Effector memory CD4-positive, alpha-beta T cell (primary cell): ENCODE results near the gene GVQW3.

Experiments
- DNase-seq, 3 donors: peaks; one replicate each; pipeline ENCODE4 v3.0.0-alpha.2; 2020
- H3K27ac ChIP-seq: 2 replicates; pipeline ENCODE4 v1.7.0; 2013; ENCODE audit warnings: mild to moderate bottlenecking, low read length, moderate library complexity; ENCODE audit not compliant: insufficient read depth, poor library complexity, severe bottlenecking
- H3K27me3 ChIP-seq: replicated peaks from 2 replicates; pipeline ENCODE4 v1.7.0; 2013; ENCODE audit warnings: mild to moderate bottlenecking, low read length; ENCODE audit not compliant: insufficient read depth, control insufficient read depth, poor library complexity, severe bottlenecking
- H3K36me3 ChIP-seq: 2 replicates; pipeline ENCODE4 v1.7.0; 2013; ENCODE audit warnings: mild to moderate bottlenecking, low read length, moderate library complexity; ENCODE audit not compliant: control insufficient read depth, insufficient read depth
- H3K4me1 ChIP-seq: 2 replicates; pipeline ENCODE4 v1.7.0; 2013; ENCODE audit warnings: low read length, mild to moderate bottlenecking; ENCODE audit not compliant: control insufficient read depth, insufficient read depth, poor library complexity, severe bottlenecking
- H3K4me3 ChIP-seq: 2 replicates; pipeline ENCODE4 v1.7.0; 2013; ENCODE audit warnings: low read length, low read depth, mild to moderate bottlenecking; ENCODE audit not compliant: insufficient read depth, poor library complexity, severe bottlenecking
- H3K9me3 ChIP-seq: 2 replicates; pipeline ENCODE4 v1.7.0; 2013; ENCODE audit warnings: mild to moderate bottlenecking, low read length, moderate library complexity; ENCODE audit not compliant: control insufficient read depth

The GVQW3 gene

GRCh38 chr11:76361374-76361773 lies 19.7 kb upstream of the GVQW3 start:
- peaks cover 18% of the 10 kb centered on the region for H3K36me3 ChIP-seq
- DNase-seq, result no peak
- H3K4me1 ChIP-seq, result no peaks in the 10 kb centered on the region
- H3K9me3 ChIP-seq, result no peaks in the 10 kb centered on the region
- H3K27me3 ChIP-seq, result no peaks in the 10 kb centered on the region
- no peak overlapping the region for H3K27ac ChIP-seq
- H3K4me3 ChIP-seq, result no peak overlapping the region

- no peak overlapping the region for H3K4me3 ChIP-seq
- no peak overlapping the region for H3K27ac ChIP-seq
- no peaks in the 10 kb centered on the region for H3K4me1 ChIP-seq
- H3K27me3 ChIP-seq, result no peaks in the 10 kb centered on the region
- H3K36me3 ChIP-seq, result peaks cover 18% of the 10 kb centered on the region
- DNase-seq, result no peak
- no peaks in the 10 kb centered on the region for H3K9me3 ChIP-seq
Measured at GRCh38 chr11:76361776-76362175, 19.3 kb upstream of the GVQW3 start.

DNA sequence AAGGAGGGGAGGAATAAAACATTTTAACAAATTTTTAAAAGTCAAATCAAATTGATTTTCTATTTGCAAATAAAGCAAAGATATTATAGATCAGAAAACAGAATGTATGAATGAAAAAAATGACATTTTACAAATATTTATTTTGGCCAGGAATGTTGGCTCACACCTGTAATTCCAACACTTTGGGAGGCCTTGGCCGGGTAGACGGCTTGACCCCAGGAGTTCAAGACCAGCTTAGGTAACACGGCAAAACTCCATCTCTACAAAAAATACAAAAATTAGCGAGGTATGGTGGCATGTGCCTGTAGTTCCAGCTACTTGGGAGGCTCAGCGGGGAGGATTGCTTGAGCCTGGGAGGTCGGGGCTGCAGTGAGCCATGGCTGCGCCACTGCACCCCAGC lies 18.4 kb upstream of the GVQW3 start:
- no peaks in the 10 kb centered on the region for H3K27me3 ChIP-seq
- peaks cover 15% of the 10 kb centered on the region for H3K36me3 ChIP-seq
- no peak overlapping the region for H3K4me3 ChIP-seq
- no peaks in the 10 kb centered on the region for H3K9me3 ChIP-seq
- no peak overlapping the region for H3K27ac ChIP-seq
- DNase-seq, result no peak
- no peaks in the 10 kb centered on the region for H3K4me1 ChIP-seq

- Histone ChIP-seq H3K27me3 (no peaks in the 10 kb centered on the region), H3K9me3 (no peaks in the 10 kb centered on the region), H3K27ac (no peak overlapping the region), H3K4me3 (no peak overlapping the region), H3K4me1 (no peaks in the 10 kb centered on the region), H3K36me3 (peaks cover 8% of the 10 kb centered on the region)
- no peak for DNase-seq
Measured at GRCh38 chr11:76365038-76365679, 16.0 kb upstream of the GVQW3 start.

DNA sequence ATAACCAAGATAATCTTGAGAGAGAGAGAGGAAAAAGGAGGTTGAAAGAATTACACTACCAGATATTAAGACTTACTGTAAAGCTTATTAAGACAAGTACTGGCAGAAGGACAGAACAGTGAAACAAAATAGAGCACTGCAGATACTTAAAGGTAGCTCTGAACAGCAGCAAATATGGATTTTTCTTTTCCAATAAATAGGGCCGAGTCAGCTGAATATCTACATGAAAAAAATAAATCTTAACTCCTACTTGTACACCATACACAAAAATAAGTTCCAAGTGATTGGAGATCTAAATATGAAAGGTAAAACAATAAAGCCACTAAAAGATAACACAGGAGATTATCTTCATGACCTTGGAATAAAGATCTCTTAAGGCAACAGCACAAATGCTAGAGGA lies 12.6 kb upstream of the GVQW3 start:
- Histone ChIP-seq H3K4me3 (no peak overlapping the region), H3K27ac (no peak overlapping the region), H3K9me3 (no peaks in the 10 kb centered on the region), H3K4me1 (peaks cover 5% of the 10 kb centered on the region), H3K36me3 (peaks cover 4% of the 10 kb centered on the region), H3K27me3 (no peaks in the 10 kb centered on the region)
- no peak for DNase-seq

DNA sequence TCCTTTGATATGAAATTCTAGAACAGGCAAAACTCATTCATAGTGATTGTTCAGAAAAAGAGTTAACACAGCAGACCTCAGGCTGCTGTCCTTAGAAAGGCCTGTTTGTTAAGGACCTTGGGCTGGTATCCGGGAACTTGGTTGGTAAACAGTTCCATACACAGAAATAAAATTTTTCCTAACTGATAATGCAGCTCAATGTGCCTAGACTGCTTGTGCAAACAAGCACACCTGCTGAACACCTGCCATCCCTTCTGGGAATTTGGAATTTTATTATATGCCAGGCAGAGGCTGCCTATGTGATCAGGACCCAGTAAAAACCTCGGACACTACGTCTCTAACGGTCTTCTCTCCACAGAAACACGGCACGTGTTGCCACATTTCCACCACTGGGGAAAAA lies 11.7 kb upstream of the GVQW3 start:
- H3K27ac ChIP-seq, result no peak overlapping the region
- H3K9me3 ChIP-seq, result no peaks in the 10 kb centered on the region
- no peaks in the 10 kb centered on the region for H3K27me3 ChIP-seq
- H3K4me1 ChIP-seq, result peaks cover 5% of the 10 kb centered on the region
- H3K4me3 ChIP-seq, result no peak overlapping the region
- no peak for DNase-seq
- peaks cover 4% of the 10 kb centered on the region for H3K36me3 ChIP-seq

DNA sequence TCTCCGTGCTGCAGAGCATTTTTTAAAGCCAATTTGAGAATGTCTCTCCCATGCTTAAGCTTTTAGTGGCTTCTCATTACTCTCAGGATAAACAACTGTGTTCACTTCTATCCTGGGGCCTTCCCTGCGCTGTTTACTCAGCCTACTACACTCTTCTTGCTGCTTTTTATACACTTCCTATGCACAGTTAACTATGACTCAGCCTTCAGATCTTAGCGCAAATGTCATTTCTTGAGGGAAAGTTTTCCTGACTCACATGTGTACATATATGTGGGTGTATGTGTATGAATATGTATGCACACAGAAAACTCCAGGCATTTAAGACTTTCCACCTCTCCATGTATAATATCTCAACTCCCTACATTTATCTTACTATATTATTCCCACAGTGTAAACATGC lies 10.0 kb upstream of the GVQW3 start:
- peaks cover 10% of the 10 kb centered on the region for H3K4me1 ChIP-seq
- no peak overlapping the region for H3K4me3 ChIP-seq
- no peak for DNase-seq
- no peaks in the 10 kb centered on the region for H3K27me3 ChIP-seq
- no peaks in the 10 kb centered on the region for H3K36me3 ChIP-seq
- no peak overlapping the region for H3K27ac ChIP-seq
- no peaks in the 10 kb centered on the region for H3K9me3 ChIP-seq

GRCh38 chr11:76376746-76377558 lies 4.2 kb upstream of the GVQW3 start:
- Histone ChIP-seq H3K27ac (no peak overlapping the region), H3K4me1 (peaks cover 4% of the 10 kb centered on the region), H3K4me3 (no peak overlapping the region), H3K9me3 (no peaks in the 10 kb centered on the region), H3K36me3 (no peaks in the 10 kb centered on the region), H3K27me3 (no peaks in the 10 kb centered on the region)
- DNase-seq, result no peak

- H3K27ac ChIP-seq, result peak overlapping the region; percentile 65
- DNase-seq, result no peak
- H3K4me1 ChIP-seq, result peaks cover 4% of the 10 kb centered on the region
- H3K9me3 ChIP-seq, result no peaks in the 10 kb centered on the region
- no peaks in the 10 kb centered on the region for H3K36me3 ChIP-seq
- no peaks in the 10 kb centered on the region for H3K27me3 ChIP-seq
- H3K4me3 ChIP-seq, result peak overlapping the region; percentile 70
Measured at GRCh38 chr11:76379807-76380158, 1.3 kb upstream of the GVQW3 start.

DNA sequence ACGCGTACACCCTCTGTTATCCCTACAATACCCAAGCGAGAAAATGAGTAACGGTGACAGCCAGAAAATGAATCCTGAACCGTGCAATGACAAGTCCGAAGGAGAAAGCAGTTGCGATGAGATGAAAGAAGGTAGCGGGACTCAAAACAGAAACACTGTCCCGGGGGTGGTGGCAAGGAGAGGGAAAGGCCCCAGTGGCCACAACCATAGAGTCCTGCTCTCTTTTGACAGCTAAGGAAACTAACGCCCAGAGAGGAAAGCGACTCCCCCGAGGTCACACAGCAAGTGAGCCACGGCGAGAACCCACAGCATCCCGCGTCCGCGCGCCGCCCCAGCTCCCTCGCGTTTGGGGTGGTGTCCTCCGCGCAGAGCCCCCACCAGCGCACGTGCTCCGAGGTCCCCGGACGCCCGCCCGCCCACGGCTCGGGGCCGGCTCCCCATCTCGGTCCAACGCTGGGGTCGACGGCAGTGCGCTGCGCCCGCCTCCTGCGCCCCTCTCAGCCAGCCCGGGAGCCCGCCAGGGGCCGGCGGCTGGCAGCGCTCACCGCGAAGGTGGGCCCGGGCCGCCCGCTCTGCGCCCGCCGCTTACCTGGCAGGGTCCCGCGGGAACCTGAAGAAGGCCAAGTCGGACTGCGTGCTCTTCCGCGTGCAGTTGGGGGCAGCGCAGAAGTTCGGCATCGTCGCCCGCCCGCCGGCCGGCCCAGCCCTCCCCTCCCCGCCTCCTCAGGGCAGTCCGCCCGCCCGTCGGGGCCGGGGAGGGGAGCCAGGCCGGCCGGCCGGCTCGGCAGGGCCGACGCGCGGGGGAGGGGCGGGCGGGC lies 755 bp upstream of the GVQW3 start:
- Histone ChIP-seq H3K27ac (peak overlapping the region; percentile 65), H3K4me1 (peaks cover 3% of the 10 kb centered on the region), H3K9me3 (no peaks in the 10 kb centered on the region), H3K27me3 (no peaks in the 10 kb centered on the region), H3K4me3 (peak overlapping the region; percentile 70), H3K36me3 (no peaks in the 10 kb centered on the region)
- peak; percentile 17 to 31 (median 20) for DNase-seq
